LNCaP clone FGC (cell line): ENCODE data around the gene METAP1D.

Experiments used
- DNase-seq: peaks from one replicate; pipeline ENCODE4 v3.0.0-alpha.2; 2011; ENCODE audit warnings: low read depth
- H3K4me3 ChIP-seq: 2 replicates; pipeline ENCODE4 v1.5.1; 2011; ENCODE audit warnings: mild to moderate bottlenecking, low read depth, low read length, control low read depth
- CTCF ChIP-seq: IDR thresholded peaks from 2 replicates; pipeline ENCODE4 v1.5.1; 2012; ENCODE audit warnings: mild to moderate bottlenecking; ENCODE audit not compliant: control insufficient read depth, insufficient read depth; ENCODE audit errors: extremely low read depth

METAP1D gene

DNA sequence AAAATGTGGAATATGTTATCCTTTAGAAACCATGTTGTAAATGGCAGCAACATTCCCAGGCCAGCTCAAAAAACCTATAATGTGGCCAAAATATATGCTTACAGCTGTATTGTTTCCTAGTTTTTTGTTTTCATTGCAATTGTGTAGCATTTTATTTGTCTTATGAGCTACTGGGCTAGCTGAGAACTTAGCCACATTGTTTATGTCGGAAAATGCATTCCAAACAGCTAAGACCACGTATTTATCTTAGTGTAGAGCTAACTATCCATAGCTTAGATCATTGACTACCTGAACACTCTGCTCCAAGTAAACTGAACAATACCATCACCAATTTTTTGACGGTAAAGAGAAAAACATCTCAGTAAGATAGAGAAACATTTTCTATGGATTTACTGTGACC, 38.4 kb downstream of the METAP1D start:
- TF ChIP-seq CTCF = no peak
- DNase-seq = no peak
- no peak overlapping the region for H3K4me3 ChIP-seq

DNA sequence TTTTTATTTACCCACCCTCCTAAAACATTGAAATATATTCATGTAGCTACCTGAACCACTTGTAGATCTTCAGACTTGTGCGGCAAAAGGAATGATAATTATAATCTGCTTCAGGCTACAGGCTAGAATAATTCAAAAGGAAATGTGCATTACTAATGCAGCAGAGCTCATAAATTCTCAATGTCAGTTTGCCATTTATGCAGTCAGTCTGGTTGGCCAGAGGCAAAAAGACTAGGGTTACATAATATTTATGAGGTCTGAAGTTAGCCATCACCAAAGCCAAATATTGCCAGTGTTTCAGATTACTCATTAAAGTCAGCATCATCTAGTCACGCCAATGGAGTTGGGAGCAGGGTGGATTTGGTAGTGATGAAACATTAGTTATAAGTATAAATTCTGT, 38.9 kb downstream of the METAP1D start:
- TF ChIP-seq CTCF = no peak
- DNase-seq = peak; percentile 17
- H3K4me3 ChIP-seq = no peak overlapping the region

DNA sequence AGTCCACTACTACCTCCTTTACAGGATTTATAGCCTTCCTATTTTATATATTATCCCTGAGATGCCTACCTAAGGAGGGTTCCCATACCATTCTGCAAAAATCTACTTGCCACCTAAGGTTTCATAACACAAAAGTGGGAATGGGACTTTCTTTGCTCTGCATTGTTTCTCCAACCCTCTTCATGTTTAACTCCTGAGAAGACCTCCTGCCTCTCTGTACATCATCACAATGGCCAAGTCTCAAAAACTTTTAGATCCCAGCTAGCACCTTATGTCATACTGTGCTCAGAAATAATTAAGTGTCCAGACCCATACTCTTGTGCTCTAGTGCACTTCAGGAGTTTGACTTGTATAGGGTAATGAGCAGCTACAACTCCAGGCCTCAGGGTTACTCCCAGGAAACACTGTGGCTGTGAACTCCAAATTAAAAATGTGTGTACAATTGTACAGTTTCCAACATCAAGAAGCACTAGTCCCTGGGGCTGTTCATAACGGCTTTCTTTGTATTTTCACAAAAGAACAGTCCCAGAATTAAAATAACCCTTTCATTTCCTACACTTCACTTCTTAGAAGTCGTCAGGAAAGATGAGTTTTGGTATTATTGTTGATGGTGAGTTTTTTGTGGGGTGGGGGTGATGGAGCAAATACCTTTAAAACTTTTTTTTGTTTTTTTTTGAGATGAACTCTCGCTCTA, 39.4 kb downstream of the METAP1D start:
- no peak for TF ChIP-seq CTCF
- DNase-seq = no peak
- H3K4me3 ChIP-seq = no peak overlapping the region

DNA sequence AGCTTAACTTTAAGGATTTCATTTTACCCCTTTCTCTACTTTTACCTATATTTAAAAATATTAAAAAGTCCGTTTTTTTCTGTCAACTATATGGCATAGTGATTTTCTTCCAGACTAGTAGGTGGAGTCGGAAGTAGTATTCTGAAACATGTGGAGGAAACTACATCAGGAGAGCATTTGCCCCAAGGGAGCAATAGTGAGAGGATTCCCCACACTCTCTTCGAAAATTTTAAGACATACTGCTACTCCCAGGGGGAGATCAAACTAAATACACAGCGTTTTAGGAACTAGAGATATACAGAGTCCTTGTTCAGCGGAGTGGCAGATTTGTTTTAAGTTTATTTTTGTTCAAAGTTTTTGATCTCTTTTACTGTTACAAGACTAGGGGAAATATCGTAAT, 40.6 kb downstream of the METAP1D start:
- DNase-seq = no peak
- no peak overlapping the region for H3K4me3 ChIP-seq
- TF ChIP-seq CTCF = no peak

DNA sequence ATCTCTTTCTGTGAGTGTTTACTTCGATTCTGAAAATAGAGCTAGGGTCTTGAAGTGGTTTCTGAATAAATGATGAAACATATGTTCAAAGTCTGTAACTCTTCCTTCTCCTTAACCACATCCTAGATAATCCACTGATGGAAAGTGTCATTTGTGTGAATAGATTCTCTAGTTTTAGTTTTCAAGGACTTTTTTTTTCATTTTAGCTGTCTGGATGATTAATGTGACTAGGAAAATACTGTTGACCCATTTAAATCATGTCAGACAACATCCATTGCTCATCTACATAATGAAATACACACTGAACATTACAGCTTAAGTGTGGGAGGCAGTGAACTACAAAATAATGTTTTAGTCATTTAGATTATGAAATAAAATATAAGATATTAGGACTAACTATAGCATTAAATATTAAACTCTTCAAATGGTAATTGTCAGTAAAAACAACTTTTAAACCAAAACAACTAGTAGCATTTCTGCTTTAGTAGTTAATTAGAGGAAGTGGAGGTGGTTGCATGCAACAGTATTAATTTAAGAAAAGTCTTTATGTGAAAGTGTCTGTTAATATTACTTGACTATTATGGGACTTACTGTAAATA, 46.4 kb downstream of the METAP1D start:
- H3K4me3 ChIP-seq = no peak overlapping the region
- no peak for DNase-seq
- TF ChIP-seq CTCF = no peak

DNA sequence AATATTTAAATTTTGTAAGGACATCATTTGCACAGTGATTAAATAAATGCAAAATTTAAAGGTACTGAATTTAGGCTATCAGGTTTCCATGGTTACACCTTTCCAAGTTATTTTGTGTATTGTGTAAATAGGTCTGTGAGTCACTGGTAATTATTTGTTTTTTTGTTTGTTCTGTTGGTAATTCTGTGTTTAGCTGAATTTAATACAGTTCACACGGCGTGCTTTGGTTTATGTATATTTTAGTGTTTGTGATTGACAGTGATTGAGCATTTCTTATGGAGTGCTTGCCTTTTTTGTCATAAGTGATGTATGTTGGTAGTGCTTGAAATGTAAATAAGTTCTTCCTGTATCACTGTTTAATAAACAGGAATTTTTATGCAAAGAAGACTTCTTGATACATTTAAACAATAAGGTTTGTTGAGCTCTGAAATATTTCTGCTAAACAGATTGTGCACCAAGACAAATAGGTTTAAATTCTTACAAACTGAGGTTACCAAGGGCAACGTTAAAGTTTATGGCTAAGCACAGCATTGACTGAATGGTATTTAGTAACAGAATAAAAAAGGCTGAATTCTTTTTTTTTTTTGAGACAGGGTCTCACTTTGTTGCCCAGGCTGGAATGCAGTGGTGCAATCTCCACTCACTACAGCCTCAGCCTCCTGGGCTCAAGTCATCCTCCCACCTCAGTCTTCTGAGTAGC, 47.3 kb downstream of the METAP1D start:
- DNase-seq = no peak
- no peak overlapping the region for H3K4me3 ChIP-seq
- TF ChIP-seq CTCF = no peak
